Measurements from ENCODE around the gene SREK1IP1. TPM values are rescaled to one million over a fixed set of nuclear protein-coding genes. Genes with fewer than 3 reads are reported as not detected.
"Not testable (repeated sequence)": the region's sequence is repeated elsewhere in the genome, so short reads cannot be mapped to it uniquely, and the experiment has no call there.

The SREK1IP1 gene
- total RNA-seq, 4 donors from 2014 or later: 8.3 to 13.2 (median 9.7) TPM

DNA sequence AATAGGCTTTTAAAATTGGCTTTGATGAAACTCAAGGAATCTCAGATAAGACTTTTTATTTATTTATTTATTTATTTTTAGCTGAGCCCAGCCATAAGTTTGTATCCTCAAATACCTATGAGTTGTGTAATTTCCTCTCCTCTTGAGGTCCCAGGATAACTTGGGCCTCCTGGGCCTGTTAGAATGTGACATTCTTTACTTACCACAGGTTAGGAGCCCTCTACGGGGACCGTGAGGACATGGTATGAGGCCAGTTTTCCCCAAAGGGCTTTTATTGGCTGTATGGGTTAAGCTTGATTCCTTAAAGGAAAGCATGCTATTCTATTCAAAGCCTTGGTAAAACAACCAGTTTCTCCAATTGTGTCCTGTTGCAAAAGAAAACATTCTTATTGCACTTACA lies 61.3 kb downstream of the SREK1IP1 start:
- DNase-seq (ENCODE audit: low spot score): no peak
- TF ChIP-seq, protein P1, sequence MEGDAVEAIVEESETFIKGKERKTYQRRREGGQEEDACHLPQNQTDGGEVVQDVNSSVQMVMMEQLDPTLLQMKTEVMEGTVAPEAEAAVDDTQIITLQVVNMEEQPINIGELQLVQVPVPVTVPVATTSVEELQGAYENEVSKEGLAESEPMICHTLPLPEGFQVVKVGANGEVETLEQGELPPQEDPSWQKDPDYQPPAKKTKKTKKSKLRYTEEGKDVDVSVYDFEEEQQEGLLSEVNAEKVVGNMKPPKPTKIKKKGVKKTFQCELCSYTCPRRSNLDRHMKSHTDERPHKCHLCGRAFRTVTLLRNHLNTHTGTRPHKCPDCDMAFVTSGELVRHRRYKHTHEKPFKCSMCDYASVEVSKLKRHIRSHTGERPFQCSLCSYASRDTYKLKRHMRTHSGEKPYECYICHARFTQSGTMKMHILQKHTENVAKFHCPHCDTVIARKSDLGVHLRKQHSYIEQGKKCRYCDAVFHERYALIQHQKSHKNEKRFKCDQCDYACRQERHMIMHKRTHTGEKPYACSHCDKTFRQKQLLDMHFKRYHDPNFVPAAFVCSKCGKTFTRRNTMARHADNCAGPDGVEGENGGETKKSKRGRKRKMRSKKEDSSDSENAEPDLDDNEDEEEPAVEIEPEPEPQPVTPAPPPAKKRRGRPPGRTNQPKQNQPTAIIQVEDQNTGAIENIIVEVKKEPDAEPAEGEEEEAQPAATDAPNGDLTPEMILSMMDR (IDR thresholded peaks at IDR 0.05): no peak
- ATAC-seq (ENCODE audit: low FRiP score): no peak

DNA sequence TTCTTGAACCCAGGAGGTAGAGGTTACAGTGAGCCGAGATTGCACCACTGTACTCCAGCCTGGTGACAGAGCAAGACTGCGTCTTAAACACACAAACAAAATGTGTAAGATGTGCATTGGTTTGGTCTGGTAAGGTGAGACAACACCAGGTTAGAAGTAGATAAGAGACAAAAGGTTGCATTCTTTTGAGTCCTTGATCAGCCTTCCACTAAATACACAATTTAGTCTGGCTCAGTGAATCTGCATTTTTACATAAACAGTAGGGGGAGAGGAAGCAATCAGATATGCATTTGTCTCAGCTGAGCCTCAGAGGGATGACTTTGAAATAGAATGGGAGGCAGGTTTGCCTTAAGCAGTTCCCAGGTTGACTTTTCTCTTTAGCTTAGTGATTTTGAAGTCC lies 62.4 kb downstream of the SREK1IP1 start:
- DNase-seq (ENCODE audit: low spot score); ATAC-seq (ENCODE audit: low FRiP score): not testable (repeated sequence)

DNA sequence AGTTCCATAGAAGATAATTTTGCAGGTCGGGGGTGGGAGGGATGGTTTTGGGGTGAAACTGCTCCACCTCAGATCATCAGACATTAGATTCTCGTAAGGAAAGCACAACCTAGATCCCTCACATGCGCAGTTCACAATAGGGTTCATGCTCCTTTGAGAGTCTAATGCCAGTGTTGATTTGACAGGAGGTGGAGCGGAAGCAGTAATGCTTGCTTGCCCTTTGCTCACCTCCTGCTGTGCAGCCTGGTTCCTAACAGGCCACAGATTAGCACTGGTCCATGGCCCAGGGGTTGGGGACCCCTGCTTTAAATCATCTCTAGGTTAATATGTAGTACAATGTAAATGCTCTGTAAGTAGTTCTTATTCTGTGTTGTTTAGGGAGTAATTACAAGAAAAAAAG lies 67.7 kb downstream of the SREK1IP1 start:
- ATAC-seq (ENCODE audit: low FRiP score): no peak
- no peak for DNase-seq (ENCODE audit: low spot score)
- TF ChIP-seq, protein P1 (IDR thresholded peaks at IDR 0.05): no peak

DNA sequence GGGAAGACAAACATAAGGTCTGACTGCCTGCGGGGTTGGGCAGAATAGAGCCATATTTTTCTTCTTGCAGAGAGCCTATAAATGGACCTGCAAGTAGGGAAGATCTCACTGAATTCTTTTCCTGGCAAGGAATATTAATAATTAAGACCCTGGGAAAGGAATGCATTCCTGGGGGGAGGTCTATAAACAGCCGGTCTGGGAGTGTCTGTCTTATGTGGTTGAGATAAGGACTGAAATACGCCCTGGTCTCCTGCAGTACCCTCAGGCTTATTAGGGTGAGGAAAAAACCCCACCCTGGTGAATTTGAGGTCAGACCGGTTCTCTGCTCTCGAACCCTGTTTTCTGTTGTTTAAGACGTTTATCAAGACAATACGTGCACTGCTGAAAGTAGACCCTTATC lies 72.1 kb downstream of the SREK1IP1 start:
- DNase-seq (ENCODE audit: low spot score): not testable (repeated sequence)

DNA sequence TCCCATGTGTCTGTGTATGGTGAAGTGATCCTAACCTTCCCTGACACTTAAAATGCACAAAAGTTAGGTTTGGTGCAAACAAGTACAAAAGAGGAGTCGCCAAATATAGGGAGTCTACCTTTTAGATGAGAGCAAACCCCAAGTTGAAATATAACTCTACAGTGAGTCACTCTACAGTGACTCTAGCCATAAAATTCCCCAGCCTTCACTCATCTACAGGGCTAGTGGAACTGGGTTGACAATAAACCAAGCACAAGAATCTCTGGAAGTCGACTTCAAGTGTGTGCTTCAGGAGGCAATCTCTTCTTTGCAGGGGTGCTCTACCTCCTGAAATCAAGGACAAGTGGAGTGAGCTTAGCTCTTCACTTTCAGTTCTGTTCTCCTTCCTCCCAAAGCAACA lies 74.9 kb downstream of the SREK1IP1 start:
- ATAC-seq (ENCODE audit: low FRiP score) (no peak), DNase-seq (ENCODE audit: low spot score) (no peak)
- TF ChIP-seq, protein P1 (IDR thresholded peaks at IDR 0.05): no peak

More for the DNA sequence above, 72.1 kb downstream of the SREK1IP1 start:
- not testable (repeated sequence) for ATAC-seq (ENCODE audit: low FRiP score)

DNA sequence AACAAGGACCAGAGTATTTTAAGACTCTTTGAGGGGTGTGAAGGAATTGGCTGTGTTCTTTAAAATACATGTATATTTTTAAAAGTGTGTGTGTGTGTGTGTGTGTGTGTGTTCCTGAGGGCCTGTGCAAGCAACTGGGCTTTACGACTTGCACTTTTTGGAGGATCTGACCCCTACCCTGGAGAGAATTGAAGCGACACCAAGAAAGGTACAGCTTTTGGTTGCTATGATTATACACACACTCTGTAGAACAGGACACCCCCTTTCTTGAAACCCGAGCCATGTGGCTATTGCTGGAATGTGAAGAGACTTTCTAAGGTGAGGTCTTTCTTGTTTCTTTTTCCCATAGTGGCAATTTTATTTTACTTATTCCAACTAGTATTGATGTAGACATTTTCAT lies 77.2 kb downstream of the SREK1IP1 start:
- no peak for DNase-seq (ENCODE audit: low spot score)
- ATAC-seq (ENCODE audit: low FRiP score): no peak
- TF ChIP-seq, protein P1 (IDR thresholded peaks at IDR 0.05): no peak

DNA sequence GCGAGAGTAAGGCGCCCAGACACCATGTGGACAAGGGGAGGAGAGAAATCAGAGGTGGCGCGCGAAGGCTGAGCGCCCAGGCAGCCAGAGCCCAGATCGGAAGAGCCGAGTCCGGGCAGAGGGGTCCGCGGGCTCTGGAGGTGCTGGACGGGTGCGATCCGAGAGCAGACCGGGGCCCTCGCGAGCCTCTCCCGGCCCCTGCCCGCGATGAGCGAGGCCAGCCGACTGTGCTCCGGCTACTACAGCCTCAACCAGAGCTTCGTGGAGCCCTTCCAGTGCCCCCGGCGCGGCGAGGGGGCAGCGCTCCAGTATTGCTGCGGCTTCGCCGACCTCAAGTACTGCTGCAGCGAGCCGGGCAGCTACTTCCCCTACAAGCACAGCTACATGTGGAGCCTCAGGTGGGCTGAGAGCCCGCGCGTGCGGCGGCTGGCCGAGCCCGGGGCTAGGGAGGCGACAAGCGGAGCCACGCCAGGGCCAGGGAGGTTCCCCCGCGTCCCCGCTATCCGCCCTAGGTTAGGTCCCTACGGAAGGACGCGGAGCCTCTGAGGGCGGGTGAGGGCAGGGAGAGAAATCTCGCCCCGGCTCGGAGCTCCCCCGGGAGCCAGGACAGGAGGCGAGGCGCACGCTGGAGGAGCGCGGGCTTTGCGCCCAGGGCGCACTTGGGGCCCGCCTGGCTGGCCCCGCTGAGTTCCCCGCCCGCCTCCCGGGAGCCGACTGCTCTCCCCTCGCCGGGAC lies 77.9 kb downstream of the SREK1IP1 start, which contains the start of gene SHISAL2B:
TSS of gene SHISAL2B (plus strand) at position 87 of the 735 bp plus-strand sequence. CDS start at position 208, 121 bp downstream.
- no peak for ATAC-seq (ENCODE audit: low FRiP score)
- no peak for DNase-seq (ENCODE audit: low spot score)
- TF ChIP-seq, protein P1 (IDR thresholded peaks at IDR 0.05): no peak

DNA sequence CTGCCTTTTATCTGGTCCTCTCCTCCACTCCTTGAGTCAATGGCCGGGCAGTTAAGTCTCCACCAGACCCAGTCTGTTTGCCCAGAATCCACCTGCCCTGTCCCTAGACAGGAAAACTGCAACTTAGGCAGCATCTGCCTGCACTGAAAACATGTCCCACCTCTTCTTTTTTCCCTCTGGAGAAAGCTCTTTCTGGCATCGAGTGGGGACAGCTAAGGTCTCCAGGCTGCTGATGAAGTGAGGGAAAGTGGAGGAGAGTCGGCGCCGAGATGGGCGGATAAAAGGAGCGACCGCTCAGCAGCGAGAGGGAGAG lies 78.4 kb downstream of the SREK1IP1 start:
- TF ChIP-seq, protein P1 (IDR thresholded peaks at IDR 0.05): no peak
- ATAC-seq (ENCODE audit: low FRiP score): no peak
- DNase-seq (ENCODE audit: low spot score): no peak
